Measurements from ENCODE around the gene ABHD2.

DNA sequence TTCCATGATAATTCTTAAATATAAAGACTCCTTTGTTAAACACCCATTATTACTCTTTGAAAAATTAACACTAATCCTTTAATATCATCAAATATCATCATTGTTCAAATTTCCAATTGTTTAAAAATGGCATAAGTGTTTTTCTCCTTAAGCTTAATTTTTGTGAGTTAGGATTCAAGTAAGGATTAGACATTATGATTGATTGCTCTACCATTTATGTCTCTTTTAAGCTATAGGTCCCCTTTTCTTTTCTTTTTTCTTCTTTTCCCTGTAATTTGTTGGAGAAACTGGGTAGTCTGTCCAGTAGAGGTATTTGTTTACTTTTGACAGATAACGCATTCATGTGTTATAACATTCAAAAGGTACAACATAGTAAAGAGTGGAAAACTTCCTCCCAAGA lies 9.1 kb downstream of the ABHD2 start:
- TF ChIP-seq CTCF (IDR thresholded peaks at IDR 0.05 in 4 of 5, conservative IDR thresholded peaks at IDR 0.05 in 1 of 5) = no peak
- no peak for TF ChIP-seq POLR2A (IDR thresholded peaks at IDR 0.05)

Data from gastrocnemius medialis (tissue), 4 donors.